ENCODE data around the gene SH3GL3.

Gene SH3GL3

GRCh38 chr15:83610901-83611685 lies 164.0 kb downstream of the SH3GL3 start:
- DNase-seq (ENCODE audit: low spot score) = no peak
- no peak for FAIRE-seq

- no peak for FAIRE-seq
Measured at GRCh38 chr15:83612226-83612625, 165.1 kb downstream of the SH3GL3 start.

GRCh38 chr15:83612898-83613635 lies 165.9 kb downstream of the SH3GL3 start:
- DNase-seq (ENCODE audit: low spot score) (no peak), FAIRE-seq (no peak)

More at GRCh38 chr15:83612226-83612625, 165.1 kb downstream of the SH3GL3 start:
- no peak for DNase-seq (ENCODE audit: low spot score)

GRCh38 chr15:83613714-83614113 lies 166.6 kb downstream of the SH3GL3 start:
- DNase-seq (ENCODE audit: low spot score) (no peak), FAIRE-seq (no peak)

- no peak for FAIRE-seq
- DNase-seq (ENCODE audit: low spot score) = no peak
Measured at GRCh38 chr15:83616840-83617239, 169.7 kb downstream of the SH3GL3 start.

GRCh38 chr15:83626171-83626802 lies 179.1 kb downstream of the SH3GL3 start:
- no peak for FAIRE-seq
- DNase-seq (ENCODE audit: low spot score) = peak; percentile 21

- FAIRE-seq (no peak), DNase-seq (ENCODE audit: low spot score) (no peak)
Measured at GRCh38 chr15:83631534-83631933, 184.4 kb downstream of the SH3GL3 start.

GRCh38 chr15:83643201-83643600 lies 196.1 kb downstream of the SH3GL3 start:
- FAIRE-seq (no peak), DNase-seq (ENCODE audit: low spot score) (no peak)

GRCh38 chr15:83644439-83644838 lies 197.3 kb downstream of the SH3GL3 start:
- DNase-seq (ENCODE audit: low spot score) (no peak), FAIRE-seq (no peak)

GRCh38 chr15:83650831-83651230 lies 203.7 kb downstream of the SH3GL3 start:
- FAIRE-seq = no peak

GRCh38 chr15:83651541-83651940 lies 204.4 kb downstream of the SH3GL3 start:
- no peak for DNase-seq (ENCODE audit: low spot score)
- no peak for FAIRE-seq

More at GRCh38 chr15:83650831-83651230, 203.7 kb downstream of the SH3GL3 start:
- no peak for DNase-seq (ENCODE audit: low spot score)

- FAIRE-seq = no peak
Measured at GRCh38 chr15:83652626-83653204, 205.6 kb downstream of the SH3GL3 start.

GRCh38 chr15:83653288-83653638 lies 206.1 kb downstream of the SH3GL3 start:
- FAIRE-seq = no peak
- DNase-seq (ENCODE audit: low spot score) = no peak

More at GRCh38 chr15:83652626-83653204, 205.6 kb downstream of the SH3GL3 start:
- no peak for DNase-seq (ENCODE audit: low spot score)

- FAIRE-seq (peak; percentile 94), DNase-seq (ENCODE audit: low spot score) (peak; percentile 89)
Measured at GRCh38 chr15:83653639-83654378, 206.7 kb downstream of the SH3GL3 start, which contains the start of gene ADAMTSL3. ADAMTSL3 (plus strand) TSS chr15:83654123; CDS start chr15:83655762, 1,639 bp downstream.

- DNase-seq (ENCODE audit: low spot score) (no peak), FAIRE-seq (no peak)
Measured at GRCh38 chr15:83654379-83655236, 207.5 kb downstream of the SH3GL3 start.

GRCh38 chr15:83655237-83655616 lies 208.1 kb downstream of the SH3GL3 start:
- no peak for DNase-seq (ENCODE audit: low spot score)
- FAIRE-seq = no peak

- no peak for DNase-seq (ENCODE audit: low spot score)
- FAIRE-seq = no peak
Measured at GRCh38 chr15:83656192-83656591, 209.1 kb downstream of the SH3GL3 start.

GRCh38 chr15:83656943-83657528 lies 209.9 kb downstream of the SH3GL3 start:
- FAIRE-seq (no peak), DNase-seq (ENCODE audit: low spot score) (no peak)

- DNase-seq (ENCODE audit: low spot score) (no peak), FAIRE-seq (no peak)
Measured at GRCh38 chr15:83657549-83657948, 210.4 kb downstream of the SH3GL3 start.

Data from urothelium cell line (cell line).